Left lung (tissue), 10 donors: ENCODE measurements around the gene WDR33. TPM values are rescaled to one million over a fixed set of nuclear protein-coding genes. Genes with fewer than 3 reads are reported as not detected.

ENCODE experiments used
- ATAC-seq: fragments of 200-7000 bp; cut with Tn5 transposase; one replicate; pipeline ENCODE4 v1.9.1; 2020; ENCODE audit warnings: moderate library complexity
- DNase-seq, 4 donors: peaks; one replicate each; pipeline ENCODE4 v3.0.0-alpha.2; 2013 to 2020
- H3K27ac ChIP-seq, 2 donors: fragments of 200-600 bp; sonication (generic) in 1 of 2; one replicate each; pipeline versions ENCODE4 v1.5.0 to v1.8.0; 2020 to 2021
- H3K27me3 ChIP-seq, 2 donors: fragments of 200-600 bp; sonication (generic) in 1 of 2; one replicate each; pipeline versions ENCODE4 v1.5.0 to v1.8.0; 2020 to 2021
- H3K36me3 ChIP-seq, 2 donors: fragments of 200-600 bp; sonication (generic) in 1 of 2; one replicate each; pipeline versions ENCODE4 v1.5.0 to v1.8.0; 2020 to 2021
- H3K4me1 ChIP-seq, 2 donors: fragments of 200-600 bp; one replicate each; pipeline ENCODE4 v1.8.0; 2021
- H3K4me3 ChIP-seq, 2 donors: fragments of 200-600 bp; sonication (generic) in 1 of 2; one replicate each; pipeline versions ENCODE4 v1.5.0 to v1.8.0; 2020 to 2021; ENCODE audit warnings: mild to moderate bottlenecking in 1 of 2
- H3K9me3 ChIP-seq, 2 donors: fragments of 200-600 bp; sonication (generic) in 1 of 2; one replicate each; pipeline versions ENCODE4 v1.5.0 to v1.8.0; 2020 to 2021
- CTCF ChIP-seq, 2 donors: fragments of 200-600 bp; sonication (generic) in 1 of 2; IDR thresholded peaks; one replicate each; pipeline versions ENCODE4 v1.5.0 to v1.8.0; 2021; ENCODE audit warnings: antibody characterized with exemption in 2 of 2
- intact Hi-C, 2 donors: fragments of 100-400 bp; cut with DNase I; formaldehyde crosslinking; loops; one replicate each; pipeline versions ENCODE4 v1.11.2 to v1.14.2; 2022
- polyA plus RNA-seq, 6 donors: library from polyadenylated mRNA; unstranded; fragments of 120-200 nt; gene quantifications; one replicate each; pipeline ENCODE4 v1.2.1, GENCODE V29; 2013; ENCODE audit not compliant: insufficient read length in 6 of 6
- total RNA-seq, 2 donors: library from RNA; stranded (reverse); fragmentation: NEBNext Ultra II Directional; extraction: Animal tissue kit (Norgen Biotek cat#: 25700); gene quantifications; one replicate each; pipeline ENCODE4 v1.2.1, GENCODE V29; 2021
- donor health status: DM: no; HTN: yes; CAD: no.
- donor health status: DM: no; HTN: no; CAD: no.

Gene WDR33
- total and polyA plus RNA-seq, 8 donors, result 46.4 to 57.5 (median 50.8) TPM

DNA sequence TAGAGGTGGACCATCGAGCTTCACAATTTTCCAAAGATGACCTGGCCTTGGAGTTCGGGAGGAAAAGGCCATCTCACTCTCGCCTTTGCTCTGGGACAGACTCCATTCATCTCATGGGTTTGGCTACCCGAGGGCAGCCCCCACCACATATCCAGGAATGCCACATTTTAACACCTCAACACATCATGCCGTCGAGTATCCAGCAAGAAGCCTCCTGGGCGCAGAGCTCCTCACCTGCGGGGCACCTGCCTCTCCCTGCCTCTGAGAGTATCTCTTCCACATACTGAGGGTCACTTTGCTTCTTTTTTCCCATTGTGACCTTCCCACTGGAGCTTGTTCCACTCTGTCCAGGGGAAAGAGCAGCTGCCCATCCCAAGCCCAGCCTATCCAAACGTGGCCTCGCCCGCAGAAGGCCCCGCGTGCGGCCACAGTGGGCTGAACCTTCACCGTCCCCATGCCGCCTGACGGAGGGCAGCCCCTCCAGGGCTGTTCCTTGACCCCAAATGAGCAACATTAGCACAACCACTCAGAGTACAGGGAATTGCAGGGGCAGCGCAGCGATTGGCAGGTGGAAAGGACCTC, 130.2 kb downstream of the WDR33 start:
- Histone ChIP-seq H3K4me1 (peaks cover 0 to 11% of the 10 kb centered on the region in 2 donors), H3K27ac (peak overlapping the region in 1 of 2 donors; percentile 39), H3K4me3 (peak overlapping the region in 1 of 2 donors; percentile 30), H3K9me3 (no peaks in the 10 kb centered on the region), H3K36me3 (no peaks in the 10 kb centered on the region), H3K27me3 (peaks cover 0 to 31% of the 10 kb centered on the region in 2 donors)
- DNase-seq (no peak), ATAC-seq (no peak)
- intact Hi-C loops, result no loop called here
- TF ChIP-seq CTCF (IDR thresholded peaks at IDR 0.05), result no peak

GRCh38 chr2:127679680-127680361, 131.2 kb downstream of the WDR33 start:
- peaks cover 0 to 12% of the 10 kb centered on the region in 2 donors for H3K4me1 ChIP-seq
- DNase-seq, result no peak
- intact Hi-C loops, result no loop called here
- peak overlapping the region in 1 of 2 donors; percentile 30 for H3K4me3 ChIP-seq
- no peaks in the 10 kb centered on the region for H3K36me3 ChIP-seq
- no peak overlapping the region for H3K27ac ChIP-seq
- H3K9me3 ChIP-seq, result no peaks in the 10 kb centered on the region
- H3K27me3 ChIP-seq, result peaks cover 0 to 41% of the 10 kb centered on the region in 2 donors
- no peak for TF ChIP-seq CTCF (IDR thresholded peaks at IDR 0.05)
- no peak for ATAC-seq

- ATAC-seq (no peak), DNase-seq (peak in 1 of 4 donors; percentile 35)
- intact Hi-C loops, result no loop called here
- no peak for TF ChIP-seq CTCF (IDR thresholded peaks at IDR 0.05)
- H3K27ac ChIP-seq, result no peak overlapping the region
- H3K4me3 ChIP-seq, result no peak overlapping the region
- no peaks in the 10 kb centered on the region for H3K36me3 ChIP-seq
- peaks cover 0 to 49% of the 10 kb centered on the region in 2 donors for H3K27me3 ChIP-seq
- H3K4me1 ChIP-seq, result peaks cover 6 to 20% of the 10 kb centered on the region in 2 donors
- no peaks in the 10 kb centered on the region for H3K9me3 ChIP-seq
Observed at GRCh38 chr2:127678991-127679390, 132.0 kb downstream of the WDR33 start.

DNA sequence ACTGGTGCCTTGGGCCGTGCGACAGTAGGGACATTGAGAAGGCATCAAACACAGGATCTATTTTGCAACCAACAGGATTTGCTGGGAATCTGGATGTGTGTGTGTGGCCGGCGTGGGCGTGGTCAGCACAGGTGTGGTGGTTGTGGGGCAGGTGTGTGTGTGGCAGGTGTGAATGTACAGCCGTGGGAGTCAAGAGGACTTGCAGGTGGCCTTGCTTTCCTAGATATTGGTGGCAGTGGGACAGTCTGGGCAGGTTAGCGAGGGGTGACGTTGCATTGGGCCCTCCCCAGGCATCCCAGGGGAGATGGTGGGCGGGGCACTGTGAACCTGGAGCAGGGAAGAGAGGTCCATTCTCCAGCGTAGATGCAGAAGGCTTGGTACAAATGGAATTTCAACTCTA, 132.4 kb downstream of the WDR33 start:
- no peaks in the 10 kb centered on the region for H3K9me3 ChIP-seq
- no peak overlapping the region for H3K4me3 ChIP-seq
- ATAC-seq, result no peak
- peaks cover 0 to 54% of the 10 kb centered on the region in 2 donors for H3K27me3 ChIP-seq
- H3K4me1 ChIP-seq, result peaks cover 6 to 23% of the 10 kb centered on the region in 2 donors
- intact Hi-C loops, result no loop called here
- DNase-seq, result peak in 1 of 4 donors; percentile 47
- H3K36me3 ChIP-seq, result no peaks in the 10 kb centered on the region
- TF ChIP-seq CTCF (IDR thresholded peaks at IDR 0.05), result no peak
- H3K27ac ChIP-seq, result no peak overlapping the region

- TF ChIP-seq CTCF (IDR thresholded peaks at IDR 0.05), result no peak
- intact Hi-C loops, result no loop called here
- DNase-seq, result no peak
- Histone ChIP-seq H3K9me3 (no peaks in the 10 kb centered on the region), H3K27ac (no peak overlapping the region), H3K36me3 (no peaks in the 10 kb centered on the region), H3K4me3 (no peak overlapping the region), H3K27me3 (peaks cover 0 to 70% of the 10 kb centered on the region in 2 donors), H3K4me1 (peaks cover 6 to 24% of the 10 kb centered on the region in 2 donors)
- peak; percentile 16 for ATAC-seq
Observed at GRCh38 chr2:127676906-127677305, 134.1 kb downstream of the WDR33 start.
